Endothelial cell of umbilical vein (primary cell): ENCODE results near the gene IGSF9. TPM values are rescaled to one million over a fixed set of nuclear protein-coding genes. Genes with fewer than 3 reads are reported as not detected.

Experiments
- BruUV-seq: library from RNA; stranded (reverse); fragments of 400-500 nt; replicated peaks from 2 replicates; lab custom pipeline; 2021; lab: Mats Ljungman, UMichigan
- CTCF ChIA-PET: fragments of 300-600, 350-600 bp; sonication (Branson Sonifier 250); formaldehyde crosslinking; loops from one replicate; lab custom pipeline; 2021; ENCODE audit warnings: antibody characterized with exemption, inconsistent platforms; lab: Charles Lee
- POLR2A ChIA-PET: fragments of 300-600, 350-600 bp; sonication (Branson Sonifier 250); formaldehyde crosslinking; loops from one replicate; lab custom pipeline; 2021; ENCODE audit warnings: antibody characterized with exemption, inconsistent platforms; lab: Charles Lee
- DNase-seq: peaks from one replicate; pipeline ENCODE4 v3.0.0-alpha.2; 2011; ENCODE audit warnings: low read depth, low spot score
- FAIRE-seq: peaks from 2 replicates; lab custom pipeline; 2011; peaks lifted over from hg19 to GRCh38; lab: Jason Lieb, UNC
- H2AFZ ChIP-seq: 2 replicates; pipeline ENCODE4 v1.6.0; 2012; ENCODE audit warnings: low read depth, low read length, control low read depth, inconsistent platforms
- H3K27ac ChIP-seq: 2 replicates; pipeline ENCODE4 v1.5.1; 2011; ENCODE audit warnings: low read depth, mild to moderate bottlenecking, control low read depth, low read length, moderate library complexity; ENCODE audit not compliant: insufficient read depth
- H3K27me3 ChIP-seq, 2 experiments: 2 replicates each; pipeline versions ENCODE4 v1.6.0 to v1.6.1; 2011; ENCODE audit warnings: low read length in 2 of 2, mixed read lengths in 1 of 2; ENCODE audit not compliant: control insufficient read depth in 2 of 2, insufficient read depth in 2 of 2
- H3K36me3 ChIP-seq, 2 experiments: 2 replicates in 1 of 2; 3 replicates in 1 of 2; pipeline ENCODE4 v1.5.1; 2011; ENCODE audit warnings: low read length in 2 of 2, mild to moderate bottlenecking in 1 of 2, moderate library complexity in 1 of 2; ENCODE audit not compliant: control insufficient read depth in 2 of 2, insufficient read depth in 2 of 2; ENCODE audit errors: extremely low read depth in 1 of 2
- H3K4me1 ChIP-seq: 3 replicates; pipeline ENCODE4 v1.5.1; 2011; ENCODE audit warnings: mild to moderate bottlenecking, low read length; ENCODE audit not compliant: control insufficient read depth, insufficient read depth; ENCODE audit errors: extremely low read depth
- H3K4me2 ChIP-seq: 2 replicates; pipeline ENCODE4 v1.6.1; 2011; ENCODE audit warnings: low read length, control low read depth, mixed read lengths; ENCODE audit not compliant: insufficient read depth
- H3K4me3 ChIP-seq, 3 experiments: fragments of 200-600 bp in 1 of 3; sonication (generic), shearing (Covaris generic) in 1 of 3; replicated peaks in 1 of 3; 2 replicates each; pipeline ENCODE4 v1.5.1; 2011 to 2016; ENCODE audit warnings: control low read depth in 3 of 3, low read length in 3 of 3, mild to moderate bottlenecking in 2 of 3, inconsistent platforms in 1 of 3, low read depth in 1 of 3, moderate library complexity in 1 of 3; ENCODE audit not compliant: insufficient read depth in 1 of 3
- H3K79me2 ChIP-seq: 2 replicates; pipeline ENCODE4 v1.6.0; 2012; ENCODE audit warnings: low read length, inconsistent platforms; ENCODE audit not compliant: control insufficient read depth, insufficient read depth
- H3K9ac ChIP-seq: replicated peaks from 2 replicates; pipeline ENCODE3; 2011; ENCODE audit warnings: low read length, control low read depth; ENCODE audit not compliant: insufficient read depth; ENCODE audit errors: extremely low read depth
- H3K9me1 ChIP-seq: replicated peaks from 3 replicates; pipeline ENCODE4 v1.6.0; 2011; ENCODE audit warnings: mild to moderate bottlenecking, low read length; ENCODE audit not compliant: control insufficient read depth, insufficient read depth; ENCODE audit errors: extremely low read depth
- H3K9me3 ChIP-seq: replicated peaks from 2 replicates; pipeline ENCODE4 v1.5.1; 2012; ENCODE audit warnings: low read length, inconsistent platforms; ENCODE audit not compliant: control insufficient read depth, insufficient read depth
- H4K20me1 ChIP-seq: replicated peaks from 2 replicates; pipeline ENCODE3; 2011; ENCODE audit warnings: mild to moderate bottlenecking, low read length; ENCODE audit not compliant: control insufficient read depth, insufficient read depth; ENCODE audit errors: extremely low read depth
- CTCF ChIP-seq, 2 donors: IDR thresholded peaks; 1 replicate in 1 of 2; 2 replicates in 1 of 2; pipeline ENCODE4 v1.5.1; 2011; ENCODE audit warnings: low read length in 2 of 2, mild to moderate bottlenecking in 2 of 2, moderate library complexity in 2 of 2, control low read depth in 1 of 2, inconsistent platforms in 1 of 2, low read depth in 1 of 2; ENCODE audit not compliant: insufficient read depth in 1 of 2; ENCODE audit errors: extremely low read depth in 1 of 2
- EZH2 ChIP-seq: IDR thresholded peaks from 2 replicates; pipeline ENCODE4 v1.6.1; 2012; ENCODE audit warnings: borderline replicate concordance, low read depth, mild to moderate bottlenecking, moderate library complexity, low read length, inconsistent platforms; ENCODE audit not compliant: severe bottlenecking
- FOS ChIP-seq: IDR thresholded peaks from 2 replicates; pipeline ENCODE4 v1.6.1; 2011; ENCODE audit warnings: mild to moderate bottlenecking, low read length, moderate library complexity, borderline replicate concordance; ENCODE audit not compliant: insufficient read depth
- MAX ChIP-seq: IDR thresholded peaks from 2 replicates; pipeline ENCODE4 v1.6.1; 2011; ENCODE audit not compliant: insufficient read depth, insufficient read length
- POLR2AphosphoS5 ChIP-seq: IDR thresholded peaks from 2 replicates; pipeline ENCODE4 v1.6.1; 2012; ENCODE audit warnings: low read depth, mild to moderate bottlenecking, control low read depth, low read length, moderate library complexity; ENCODE audit not compliant: insufficient read depth
- dilution Hi-C: fragments of 300-500 bp; cut with MboI; formaldehyde crosslinking; loops from one replicate; pipeline ENCODE4 v1.15.0; 2019; ENCODE audit warnings: low sequenced_read_pairs; ENCODE audit not compliant: extremely low pct_ligation_motif_present
- intact Hi-C: fragments of 100-400 bp; cut with micrococcal nuclease; formaldehyde crosslinking; loops from one replicate; pipeline ENCODE4 v1.10.0; 2022
- polyA plus RNA-seq, 4 experiments: library from polyadenylated mRNA; depleted of rRNA in 3 of 4; stranded (reverse) in 3 of 4; unstranded in 1 of 4; fragments of >200 nt; gene quantifications; 2 replicates each; pipeline versions ENCODE4 v1.2.1 to v1.2.3, GENCODE V29; 2011 to 2012; ENCODE audit warnings: missing spikeins in 1 of 4
- total RNA-seq: library from RNA; stranded (reverse); gene quantifications from 2 replicates; pipeline ENCODE4 v1.2.3, GENCODE V29; 2021

IGSF9 gene
- total and polyA plus RNA-seq, 2 donors (not counting 3 experiments of a cell fraction or from before 2014, with no cell fraction given) = 0.15 TPM

GRCh38 chr1:159915571-159916241, 29.7 kb downstream of the IGSF9 start:
- no TSS peak for BruUV-seq
- Histone ChIP-seq H4K20me1 (no peaks in the 10 kb centered on the region), H3K27me3 (no peaks in the 10 kb centered on the region), H3K9me3 (no peaks in the 10 kb centered on the region), H3K36me3 (peaks cover 13 to 27% of the 10 kb centered on the region in 2 experiments), H3K9ac (peak overlapping the region; percentile 66), H3K9me1 (no peaks in the 10 kb centered on the region), H3K27ac (peak overlapping the region; percentile 91), H3K4me1 (peaks cover 28% of the 10 kb centered on the region), H2AFZ (no peak overlapping the region), H3K4me2 (peak overlapping the region; percentile 16), H3K4me3 (no peak overlapping the region), H3K79me2 (peaks cover 17% of the 10 kb centered on the region)
- FAIRE-seq = no peak
- peak; percentile 13 for DNase-seq
- dilution Hi-C loops = no loop called here
- intact Hi-C loops = loop anchor here (1.0 kb wide), 1 partner anchor 9 kb away; no protein-coding TSS in a partner anchor
- POLR2A ChIA-PET = interaction anchor here (0.5 to 1.9 kb wide), 2 partner anchors 9 to 182 kb away, joined by 6 to 9 read pairs; partner anchors contain the start of gene TAGLN2
- CTCF ChIA-PET = interaction anchor here (1.0 to 1.9 kb wide), 9 partner anchors 9 to 783 kb away, joined by 3 to 10 read pairs (median 5); partner anchors contain the start of genes CFAP45, DUSP23 and TAGLN2
- TF ChIP-seq CTCF (IDR thresholded peaks at IDR 0.05; ENCODE audit: extremely low read depth in 1 of 2, insufficient read depth in 1 of 2, low read depth in 1 of 2, low read length in 2 of 2) = no peak
- no peak for TF ChIP-seq MAX
- TF ChIP-seq POLR2AphosphoS5 = no peak
- no peak for TF ChIP-seq FOS
- TF ChIP-seq EZH2 = no peak
